Inflammatory macrophage (primary cell): Measurements from ENCODE around the gene MLNR.

ENCODE experiments used
- DNase-seq, 2 donors: peaks; one replicate each; pipeline ENCODE4 v3.0.0-alpha.2; 2020 to 2022

MLNR gene

DNA sequence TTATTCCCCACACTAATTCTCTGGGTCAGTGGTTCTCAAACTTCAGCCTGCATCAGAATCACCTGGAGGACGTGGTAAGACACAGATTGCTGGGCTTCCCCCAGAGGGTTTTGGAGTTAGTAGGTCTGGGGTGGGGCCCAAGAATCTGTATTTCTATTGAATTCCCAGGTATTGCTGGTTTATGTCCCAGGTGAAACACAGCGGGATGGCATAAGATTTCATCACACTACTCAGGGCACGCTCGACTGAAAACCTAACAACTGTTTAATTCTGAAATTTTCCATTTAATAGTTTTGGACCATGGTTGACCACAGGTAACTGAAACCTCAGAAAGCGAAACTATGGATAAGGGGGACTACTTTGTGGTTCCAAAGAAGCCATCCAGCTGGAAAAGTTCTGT, 6.5 kb downstream of the MLNR start:
- DNase-seq: no peak

DNA sequence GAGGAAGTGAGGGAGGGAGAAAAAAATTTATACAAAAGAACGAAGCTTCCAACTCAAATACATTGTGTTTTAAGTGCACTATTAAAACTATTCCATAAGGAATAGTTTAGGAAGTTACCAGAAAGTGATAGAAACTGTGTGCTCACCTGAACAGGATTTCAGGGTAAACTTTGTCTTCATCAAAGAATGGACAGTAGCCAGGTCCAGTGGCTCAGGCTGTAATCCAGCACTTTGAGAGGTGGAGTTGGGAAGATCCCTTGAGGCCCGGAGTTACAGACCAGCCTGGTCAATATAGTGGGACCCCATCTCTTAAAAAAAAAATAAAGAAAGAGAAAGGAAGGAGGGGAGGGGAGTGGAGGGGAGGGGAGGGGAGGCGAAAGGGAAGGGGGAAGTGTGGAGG, 14.6 kb downstream of the MLNR start:
- no peak for DNase-seq

DNA sequence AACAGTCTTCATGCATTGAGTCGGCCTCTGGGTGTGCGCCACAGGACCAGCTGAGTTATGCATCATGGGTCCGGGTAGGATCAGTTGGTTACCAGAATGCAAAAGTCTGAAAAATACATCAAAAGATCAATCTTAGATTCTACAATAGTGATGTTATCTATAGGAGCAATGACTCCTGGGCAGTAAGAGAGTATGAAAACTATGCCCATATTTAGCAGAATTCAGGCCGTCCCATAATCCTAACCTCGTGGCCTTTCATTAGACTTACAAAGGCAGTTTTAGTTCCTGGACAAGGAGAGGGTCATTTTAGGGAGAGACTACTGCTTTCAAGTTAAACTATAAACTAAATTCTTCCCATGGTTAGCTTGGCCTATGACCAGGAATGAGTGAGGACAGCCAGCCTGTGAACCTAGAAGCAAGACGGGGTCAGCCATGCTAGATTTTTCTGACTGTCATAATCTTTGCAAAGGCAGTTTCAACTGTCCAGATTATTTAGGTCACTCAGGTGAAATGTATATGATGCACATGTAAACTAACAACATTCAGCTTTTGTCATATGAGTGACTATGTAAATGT, 15.8 kb downstream of the MLNR start:
- DNase-seq: no peak

DNA sequence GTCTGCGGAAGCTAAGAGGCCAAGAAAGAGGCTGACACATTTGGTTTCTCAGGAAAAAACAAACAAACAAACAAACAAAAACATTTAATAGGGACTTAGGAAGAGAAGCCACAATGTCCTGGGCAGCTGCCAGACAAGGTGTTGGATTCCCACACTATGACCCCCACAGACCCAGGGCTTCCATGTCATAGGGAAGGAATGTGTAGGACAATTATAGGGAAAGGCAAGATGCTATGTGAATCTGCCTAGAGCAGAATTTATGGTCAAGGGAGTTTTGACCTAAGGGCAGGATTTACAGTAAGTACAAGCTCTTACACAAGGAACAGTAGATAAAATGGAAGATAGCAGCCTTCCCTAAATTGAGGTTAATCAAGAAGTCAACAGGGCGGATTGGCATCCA, 18.5 kb downstream of the MLNR start:
- DNase-seq: no peak

DNA sequence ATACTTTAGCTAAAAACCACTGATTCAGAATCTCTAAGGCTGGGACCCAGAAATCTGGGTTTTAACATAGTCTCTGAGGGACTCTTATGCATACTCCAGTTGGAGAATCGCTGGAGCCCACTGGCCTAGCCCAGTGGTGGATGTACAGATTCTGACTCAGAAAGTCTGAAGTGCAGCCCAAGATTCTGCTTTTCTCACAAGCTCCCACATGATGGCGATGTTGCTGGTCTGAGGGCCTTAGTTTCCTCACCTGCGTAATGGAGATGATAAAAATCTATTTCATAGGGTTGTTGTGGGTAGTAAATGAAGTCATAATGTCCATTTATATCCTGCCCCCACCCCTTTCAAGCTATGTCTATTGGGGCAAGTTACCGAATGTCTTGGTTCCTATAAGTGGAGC, 19.9 kb downstream of the MLNR start:
- peak; percentile 30 to 44 for DNase-seq

DNA sequence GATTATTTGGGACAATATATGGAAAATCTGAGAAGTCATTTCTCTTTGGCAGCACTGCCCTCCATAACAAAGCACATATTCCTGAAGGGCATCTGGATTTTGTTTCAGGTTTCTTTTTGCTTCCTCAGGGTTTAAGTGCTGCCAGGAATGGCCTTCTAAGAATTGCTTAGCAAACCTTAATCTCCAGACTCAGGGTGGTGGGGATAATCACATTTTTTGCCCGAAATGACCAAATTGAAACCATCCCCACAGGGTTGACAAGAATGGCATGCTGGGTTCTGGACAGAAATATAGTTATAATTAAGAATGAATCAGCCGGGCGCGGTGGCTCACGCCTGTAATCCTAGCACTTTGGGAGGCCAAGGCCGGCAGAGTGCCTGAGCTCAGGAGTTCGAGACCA, 21.2 kb downstream of the MLNR start:
- DNase-seq: no peak

DNA sequence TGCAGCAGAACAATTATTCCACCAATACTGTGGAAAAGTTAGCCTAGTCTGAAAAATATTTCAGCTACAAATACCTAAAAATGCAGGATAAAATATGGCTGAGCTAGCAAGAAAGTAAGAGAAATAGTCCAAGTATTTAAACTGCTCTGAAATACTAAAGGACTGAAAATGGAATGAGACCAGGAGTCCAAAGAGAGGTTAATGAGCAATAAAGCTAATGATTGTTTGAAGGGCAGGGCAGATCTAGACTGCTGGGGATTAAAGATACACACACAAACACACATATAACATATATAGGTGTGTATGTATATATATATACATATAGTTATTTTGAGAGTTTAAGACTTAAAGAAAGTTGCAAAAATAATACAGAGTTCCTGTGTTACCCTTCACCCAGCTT, 25.0 kb downstream of the MLNR start:
- DNase-seq: no peak

DNA sequence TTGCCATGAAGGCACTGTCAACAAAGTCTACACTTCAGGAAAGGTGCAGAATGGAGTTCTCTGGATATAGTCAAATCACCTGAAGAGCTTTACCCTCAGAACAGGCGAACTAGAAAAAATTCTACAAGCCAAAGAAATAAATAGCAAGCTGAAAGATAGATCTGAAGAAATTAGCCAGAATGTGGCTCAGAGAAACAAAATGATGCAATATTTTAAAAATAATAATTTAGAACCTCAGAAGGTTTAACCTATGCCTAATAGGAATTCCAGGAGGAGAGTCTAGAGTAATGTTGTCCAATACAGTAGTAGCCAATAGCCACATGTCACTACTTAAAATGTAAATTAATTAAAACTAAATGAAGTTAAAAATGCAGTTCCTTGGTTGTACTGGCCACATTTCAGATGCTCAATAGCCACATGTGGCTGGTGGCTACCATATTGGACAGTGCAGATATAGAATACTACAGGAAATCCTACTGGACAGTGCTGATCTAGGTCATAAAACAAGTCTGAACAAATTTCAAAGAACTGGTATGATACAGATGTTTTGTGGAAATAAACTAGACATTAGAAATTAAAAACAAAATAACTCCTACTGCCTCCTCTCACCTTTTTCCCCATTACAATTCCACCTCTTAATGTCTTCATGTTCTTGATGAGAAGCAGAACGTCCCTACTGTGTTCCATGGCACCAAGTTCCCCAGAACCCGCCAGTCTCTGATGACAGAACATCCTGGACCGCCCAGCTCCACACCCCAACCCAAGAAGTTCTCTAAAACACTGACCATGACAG, 26.9 kb downstream of the MLNR start:
- DNase-seq: peak in 1 of 2 donors; percentile 83

DNA sequence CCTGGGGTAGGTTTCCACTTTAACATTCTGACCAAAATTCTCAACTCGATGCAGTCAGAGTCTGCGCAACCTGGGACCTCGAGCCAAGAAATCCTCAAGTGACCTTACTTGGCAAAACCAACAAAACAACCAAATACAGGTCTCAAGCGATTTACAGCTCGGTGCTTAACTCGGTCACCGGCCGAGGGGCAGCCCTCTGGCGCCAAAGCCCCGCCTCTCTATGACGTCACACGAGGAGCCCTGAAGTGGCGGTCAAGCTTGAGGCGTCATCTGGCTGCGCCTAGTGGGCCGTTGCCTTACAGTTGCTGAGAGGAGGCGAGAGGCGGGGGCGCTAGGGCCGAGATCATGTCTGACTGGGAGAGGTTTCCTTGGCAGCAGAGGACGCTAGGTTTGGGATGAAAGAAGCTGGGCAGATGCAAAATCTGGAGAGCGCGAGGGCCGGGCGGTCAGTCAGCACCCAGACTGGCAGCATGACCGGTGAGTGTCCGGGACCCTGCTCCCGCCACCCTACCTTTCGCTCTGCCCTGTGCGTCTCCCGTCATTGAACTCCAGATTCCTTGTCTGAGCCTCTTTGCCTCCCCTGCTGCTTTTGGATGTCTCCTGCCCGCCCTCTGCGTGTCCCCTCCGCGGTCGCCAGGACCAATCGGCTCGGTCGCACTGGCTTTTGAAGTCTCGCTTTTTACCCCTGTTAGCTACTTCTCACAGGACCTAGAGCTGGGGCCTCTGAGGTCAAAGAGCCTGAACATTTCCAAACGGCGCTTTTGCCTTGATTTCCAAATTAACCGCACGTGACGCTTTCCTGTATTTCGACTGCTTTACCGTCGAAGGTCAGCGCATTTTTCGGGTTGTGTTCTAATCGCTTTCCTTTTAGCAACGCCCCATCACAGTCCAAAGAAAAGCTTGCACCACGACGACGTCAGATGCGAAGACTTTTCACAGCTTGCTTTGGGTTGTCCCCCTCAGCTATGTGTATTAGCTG, 27.8 kb downstream of the MLNR start, which contains the start of gene CDADC1:
Gene CDADC1, plus strand, starts transcription at position 283 of the 979 bp plus-strand sequence. Its CDS starts 113 bp downstream, at position 396.
- DNase-seq: peak; percentile 98 to 99

DNA sequence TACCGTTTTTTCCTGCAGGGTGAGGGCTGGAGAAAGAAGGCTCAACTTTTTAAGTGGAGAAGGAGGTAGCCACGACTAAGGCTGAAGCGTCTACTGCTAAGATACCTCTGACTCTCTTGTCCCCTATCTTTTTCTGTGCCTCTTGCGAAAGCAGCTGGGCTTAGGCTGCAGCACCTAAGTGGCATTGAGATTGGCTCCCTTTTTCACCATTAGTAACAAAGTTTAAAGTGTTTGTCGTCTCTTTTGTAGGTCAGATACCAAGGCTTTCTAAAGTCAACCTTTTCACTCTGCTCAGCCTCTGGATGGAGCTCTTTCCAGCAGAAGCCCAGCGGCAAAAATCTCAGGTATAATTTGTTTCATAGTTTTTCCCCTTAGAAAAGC, 28.5 kb downstream of the MLNR start:
- DNase-seq: no peak

DNA sequence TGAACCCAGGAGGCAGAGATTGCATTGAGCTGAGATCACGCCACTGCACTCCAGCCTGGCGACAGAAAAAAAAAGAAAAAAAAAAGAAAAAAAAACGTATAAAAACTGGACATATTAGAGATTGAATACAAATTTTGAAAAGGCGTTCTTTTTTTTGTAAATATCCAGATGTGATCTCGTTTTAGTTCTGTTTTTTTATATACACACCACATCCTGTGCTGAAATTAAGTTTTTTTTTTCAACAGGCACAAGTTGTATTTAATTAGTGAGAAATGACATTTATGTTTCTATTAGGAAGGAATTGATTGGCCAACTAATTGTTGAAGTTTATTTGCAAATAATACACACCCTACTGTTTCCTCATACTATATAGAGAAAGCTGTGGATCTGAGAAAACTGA, 31.2 kb downstream of the MLNR start:
- DNase-seq: no peak

DNA sequence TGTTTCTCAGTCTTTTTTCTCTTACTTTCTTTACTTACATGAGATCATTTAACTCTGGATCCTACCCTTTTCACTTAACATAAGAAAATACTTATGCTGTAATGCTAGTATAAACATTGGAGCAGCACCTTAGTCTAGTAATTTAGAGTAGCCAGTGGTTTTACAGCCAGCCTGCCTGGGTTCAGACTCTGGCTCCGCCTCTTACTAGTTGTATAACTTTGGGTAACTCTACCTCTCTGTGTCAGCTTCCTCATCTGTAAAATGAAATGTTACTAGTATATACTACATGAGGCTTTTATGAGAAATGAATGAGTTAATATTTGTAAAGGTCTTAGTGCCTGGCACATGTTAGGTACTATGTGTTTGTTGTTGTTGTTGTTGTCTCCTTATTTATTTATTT, 33.2 kb downstream of the MLNR start:
- DNase-seq: no peak

DNA sequence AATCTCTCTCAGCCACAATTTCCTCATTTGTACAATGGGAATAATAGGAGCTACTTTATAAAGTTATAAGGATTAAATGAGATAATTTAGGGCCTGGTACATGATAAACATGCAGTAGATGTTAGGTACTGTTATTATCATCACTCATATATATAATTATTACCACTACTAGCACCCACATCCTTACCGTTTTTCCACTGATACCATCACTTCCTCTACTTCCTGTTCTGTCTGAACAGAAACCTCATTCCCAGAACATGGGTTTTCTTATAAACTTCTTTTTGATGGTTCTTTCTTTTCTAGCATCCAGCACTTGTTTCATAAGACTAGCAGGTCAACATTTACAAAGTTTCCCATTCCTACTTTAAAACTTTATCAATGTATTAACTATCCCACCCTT, 33.9 kb downstream of the MLNR start:
- DNase-seq: no peak

DNA sequence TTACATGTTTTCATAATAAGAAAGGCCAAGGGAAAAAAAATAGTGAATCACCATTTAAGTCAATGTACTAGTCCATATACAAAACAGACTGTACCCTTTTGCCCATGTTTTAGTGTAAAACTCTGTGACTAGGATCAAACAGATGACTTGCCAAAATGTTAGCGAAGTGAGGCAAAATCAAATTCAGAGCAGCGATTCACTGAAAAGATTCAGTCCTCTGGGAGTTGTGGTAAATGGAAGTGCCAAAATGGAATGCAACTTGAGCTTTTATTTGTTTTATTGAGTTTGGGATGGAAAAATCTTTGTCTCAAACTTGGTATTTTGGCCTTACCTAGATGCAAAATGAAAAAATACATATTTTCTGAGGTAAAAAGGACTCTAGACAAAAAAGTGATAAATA, 36.7 kb downstream of the MLNR start:
- no peak for DNase-seq

DNA sequence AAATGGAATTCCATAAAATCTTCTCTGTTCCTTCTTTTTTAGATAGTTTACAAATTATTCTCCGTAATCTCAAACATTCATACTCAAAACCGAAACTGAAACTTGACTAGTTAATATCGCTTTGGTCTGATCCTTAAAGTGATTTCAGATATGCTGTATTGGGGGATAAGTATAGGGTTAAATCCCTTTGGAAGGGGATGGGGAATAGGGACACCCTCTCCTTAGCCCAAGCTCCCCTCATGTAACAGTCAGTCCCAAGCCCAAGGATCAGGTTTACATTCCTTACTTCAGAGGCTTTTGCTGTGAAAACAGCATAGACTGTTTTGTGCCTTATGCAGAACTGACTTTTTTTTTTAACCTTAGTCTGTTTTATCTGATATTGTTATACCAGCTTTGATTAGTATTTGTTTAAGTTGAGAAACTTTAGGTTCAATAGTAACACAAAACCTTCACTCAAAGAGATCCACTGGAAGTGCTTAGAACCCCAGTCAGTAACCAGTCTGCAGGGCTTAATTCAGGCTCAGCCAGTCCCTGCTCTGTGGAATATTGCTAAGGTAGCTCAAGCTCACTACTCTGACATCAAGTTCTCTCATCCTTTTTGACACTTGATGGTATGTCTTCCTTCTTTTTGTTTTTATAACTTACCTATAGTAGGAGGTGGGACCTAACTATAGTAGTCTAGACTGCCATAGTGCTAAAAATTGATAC, 38.1 kb downstream of the MLNR start:
- no peak for DNase-seq

DNA sequence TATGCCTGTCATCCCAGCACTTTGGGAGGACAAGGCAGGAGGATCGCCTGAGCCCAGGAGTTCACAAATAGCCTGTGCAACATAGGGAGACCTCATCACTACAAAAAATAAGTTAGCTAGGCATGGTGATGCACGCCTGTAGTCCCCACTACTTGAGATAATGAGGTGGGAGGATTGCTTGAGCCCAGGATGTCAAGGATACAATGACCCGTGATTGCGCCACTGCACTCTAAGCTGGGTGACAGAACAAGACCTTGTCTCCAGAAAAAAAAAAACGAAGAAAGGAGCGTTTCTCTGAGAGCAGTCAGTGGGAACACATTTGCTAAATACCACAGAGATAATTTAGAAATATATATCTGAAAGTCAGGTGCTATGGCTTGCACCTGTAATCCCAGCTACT, 39.4 kb downstream of the MLNR start:
- DNase-seq: no peak

DNA sequence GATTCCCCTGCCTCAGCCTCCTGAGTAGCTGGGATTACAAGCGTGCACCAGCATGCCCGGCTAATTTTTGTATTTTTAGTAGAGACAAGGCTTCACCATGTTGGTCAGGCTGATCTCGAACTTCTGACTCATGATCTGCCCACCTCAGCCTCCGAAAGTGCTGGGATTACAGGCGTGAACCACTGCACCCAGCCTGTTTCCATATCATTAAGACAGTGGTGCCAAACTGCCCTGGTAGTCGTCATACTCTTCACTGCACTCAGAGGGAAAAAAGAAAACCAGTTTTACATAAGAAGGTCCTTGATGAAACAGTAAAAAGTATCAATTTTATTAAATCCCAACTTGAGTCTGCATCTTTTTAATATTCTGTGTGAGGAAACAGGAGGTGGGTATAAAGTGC, 42.5 kb downstream of the MLNR start:
- DNase-seq: no peak

DNA sequence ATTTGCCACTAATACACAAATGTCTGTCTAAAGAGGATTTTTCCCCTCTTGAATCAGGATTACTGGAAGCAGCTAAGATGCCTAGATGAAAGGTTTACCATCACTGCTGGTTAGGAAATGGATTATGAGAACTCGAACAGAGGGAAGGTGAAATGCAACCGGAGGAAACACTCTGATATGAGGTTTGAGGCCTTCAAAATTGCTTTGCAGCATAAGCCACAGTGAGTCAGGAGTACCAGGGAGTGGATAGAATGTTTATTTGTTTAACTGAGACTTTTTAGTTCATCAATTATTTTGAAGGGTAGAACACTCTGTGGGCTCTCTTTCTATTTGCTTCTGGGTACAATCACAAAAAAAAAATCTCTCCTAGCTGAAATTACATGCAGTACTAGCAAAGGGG, 45.7 kb downstream of the MLNR start:
- no peak for DNase-seq

DNA sequence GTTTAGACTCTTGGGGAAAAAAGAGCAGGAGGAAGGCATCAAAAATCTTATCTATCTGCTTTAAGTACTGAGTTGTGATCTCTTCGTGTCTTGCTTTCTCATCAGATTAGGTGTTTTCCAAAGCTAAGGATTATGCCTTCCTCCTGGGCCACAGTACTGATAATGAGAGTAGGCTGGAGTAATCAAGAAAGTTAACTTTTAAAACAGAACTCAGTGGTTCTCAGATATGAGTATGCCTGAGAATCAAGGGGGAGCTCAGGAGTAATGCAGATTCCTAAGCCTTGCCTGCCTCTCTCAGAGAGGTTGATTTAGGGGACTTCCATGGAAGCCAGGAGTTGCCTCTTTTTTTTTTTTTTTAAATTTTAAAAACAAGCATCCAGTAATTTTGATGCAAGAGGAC, 51.1 kb downstream of the MLNR start:
- DNase-seq: no peak
